SHP77 (cell line): Measurements from ENCODE around the gene SCUBE1.

Experiments used
- DNase-seq, 2 experiments: peaks; one replicate each; lab custom pipeline; 2025; lab: John Stamatoyannopoulos, UW

The SCUBE1 gene

DNA sequence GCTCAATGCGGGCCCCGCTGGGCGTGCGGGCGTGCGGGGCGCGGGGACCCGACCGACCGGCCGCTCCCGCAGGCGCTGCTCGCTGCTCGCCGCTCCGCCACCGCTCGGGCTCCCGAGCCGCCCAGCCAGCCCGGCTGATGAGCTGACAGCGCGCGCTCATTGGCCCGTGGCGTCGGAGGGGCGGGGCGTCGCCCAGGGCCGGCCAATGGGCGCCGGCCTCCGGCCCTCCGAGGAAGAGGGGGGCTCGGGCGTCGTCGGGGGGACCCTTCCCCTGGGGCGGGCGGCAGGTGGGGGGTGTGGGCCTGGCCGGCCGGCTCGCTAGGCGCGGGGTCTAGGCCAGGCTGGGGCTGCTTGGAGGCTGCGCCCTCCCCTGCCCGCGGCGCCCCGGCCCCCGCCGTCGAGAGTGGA lies at the start of gene SCUBE1:
SCUBE1 (minus strand) TSS at position 111 of the 408 bp plus-strand sequence. CDS start 111 bp downstream, outside the sequence.
- DNase-seq, result peak; percentile 22 to 77

DNA sequence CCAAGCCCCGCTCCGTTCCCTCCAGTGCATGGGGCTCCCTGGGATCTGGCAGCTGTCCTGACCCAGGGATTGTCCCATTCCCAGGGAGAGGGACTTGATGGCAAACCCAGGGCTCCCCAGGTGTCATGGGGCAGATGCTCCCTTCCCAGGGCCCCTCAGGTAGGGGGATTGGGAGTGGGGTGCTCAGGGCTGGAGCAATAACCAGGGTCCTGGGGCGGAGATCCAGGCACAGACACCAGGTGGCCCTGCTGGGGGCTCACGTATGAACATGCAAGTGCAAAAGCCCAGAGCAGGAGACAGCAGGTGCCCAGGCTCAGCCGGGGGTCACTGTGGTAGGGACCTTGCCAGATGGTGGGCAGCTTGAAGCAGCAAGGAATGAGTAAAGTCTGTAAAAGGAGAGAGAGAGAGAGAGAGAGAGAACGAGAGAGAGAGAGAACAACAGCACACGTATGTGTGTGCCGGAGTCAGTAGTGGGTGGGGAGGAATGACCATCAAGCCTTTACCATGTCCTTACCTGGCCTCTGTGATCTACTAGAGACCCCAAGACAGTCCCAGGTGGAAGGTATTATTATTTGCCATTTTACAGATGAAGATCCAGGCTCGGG lies 49.3 kb upstream of the SCUBE1 start:
- DNase-seq, result no peak

DNA sequence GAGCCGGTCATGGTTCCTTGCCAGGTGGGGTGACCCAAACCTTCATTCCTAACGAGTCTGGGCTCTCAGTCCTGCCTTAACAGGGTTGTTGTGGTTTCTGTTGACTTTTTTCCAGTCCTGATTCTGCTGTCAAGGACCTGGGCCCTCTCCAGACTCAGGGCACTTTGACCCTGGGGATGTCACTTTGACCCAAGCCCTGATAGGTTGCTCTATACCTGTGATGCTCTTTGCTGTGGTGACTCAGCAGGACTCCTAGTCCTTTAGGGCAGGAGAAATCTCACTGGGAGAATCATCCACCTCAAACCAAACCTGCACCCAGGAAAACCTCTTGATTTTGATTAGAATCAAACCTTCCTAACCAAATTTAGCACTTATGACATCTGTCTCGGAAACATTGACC lies 48.1 kb upstream of the SCUBE1 start:
- DNase-seq, result no peak

DNA sequence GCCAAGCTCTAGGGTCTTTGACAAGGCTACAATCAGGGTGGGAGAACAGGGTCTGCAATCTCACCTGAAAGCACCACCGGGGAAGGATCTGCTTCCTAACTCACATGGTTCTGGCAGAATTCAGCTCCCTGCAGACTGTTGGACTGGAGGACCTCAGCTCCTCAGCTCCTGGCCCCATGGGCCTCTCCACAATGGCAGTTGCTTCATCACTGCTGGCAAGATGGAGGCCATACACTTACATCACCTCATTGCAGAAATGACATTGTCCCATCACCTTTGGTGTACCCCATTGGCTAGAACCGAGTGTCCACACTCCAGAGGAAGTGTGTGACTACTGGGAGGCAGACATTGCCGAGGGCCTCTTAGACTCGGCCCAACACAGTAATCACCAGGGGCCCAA lies 47.7 kb upstream of the SCUBE1 start:
- DNase-seq, result no peak

DNA sequence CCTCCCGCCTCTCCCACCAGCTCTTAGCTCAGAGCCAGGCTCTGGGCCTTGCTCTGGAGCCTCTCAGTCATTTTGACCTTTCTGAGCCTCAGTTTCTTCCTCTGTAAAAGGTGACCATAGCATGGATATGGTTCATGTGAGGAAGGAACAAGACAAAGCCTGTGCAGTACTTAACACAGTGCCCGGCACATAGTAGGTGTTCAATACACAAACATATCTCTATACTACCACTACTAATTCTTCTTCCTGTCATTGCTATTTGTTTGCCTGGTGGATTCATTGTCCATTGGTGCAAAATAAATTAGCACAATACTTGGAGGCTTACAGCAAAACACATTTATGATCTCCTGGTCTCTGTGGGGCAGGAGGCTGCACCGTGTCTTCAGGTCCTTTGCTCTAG lies 47.0 kb upstream of the SCUBE1 start:
- DNase-seq, result no peak

DNA sequence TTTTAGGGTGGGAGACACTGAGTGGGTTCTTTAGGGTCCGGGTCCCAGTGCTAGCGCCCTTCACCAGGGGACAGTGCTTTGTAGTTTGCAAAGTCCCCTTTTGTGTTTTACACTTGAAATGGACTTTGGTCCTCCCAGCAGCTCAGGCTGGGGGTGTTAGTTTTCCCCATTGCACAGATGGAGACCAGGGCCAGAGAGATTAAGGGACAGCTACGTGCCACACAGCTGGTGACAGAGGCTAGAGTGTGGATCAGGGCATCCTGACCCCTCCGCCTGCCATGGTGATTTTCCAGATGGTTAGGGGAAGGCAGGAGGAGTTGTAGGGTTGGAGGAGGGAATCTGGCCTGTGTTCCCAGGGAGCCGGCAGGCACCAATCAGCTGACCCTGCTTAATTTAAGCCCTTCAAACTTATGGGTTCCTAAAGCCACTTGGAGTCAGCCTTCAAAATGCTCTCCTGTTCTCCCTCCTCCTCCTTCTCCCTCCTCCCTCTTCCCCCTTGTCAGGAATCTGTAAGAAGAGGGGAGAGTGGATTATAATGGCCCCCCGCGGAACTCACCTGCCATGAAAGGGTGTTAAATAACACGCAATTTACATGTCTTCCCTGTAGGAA lies 46.2 kb upstream of the SCUBE1 start:
- no peak for DNase-seq

DNA sequence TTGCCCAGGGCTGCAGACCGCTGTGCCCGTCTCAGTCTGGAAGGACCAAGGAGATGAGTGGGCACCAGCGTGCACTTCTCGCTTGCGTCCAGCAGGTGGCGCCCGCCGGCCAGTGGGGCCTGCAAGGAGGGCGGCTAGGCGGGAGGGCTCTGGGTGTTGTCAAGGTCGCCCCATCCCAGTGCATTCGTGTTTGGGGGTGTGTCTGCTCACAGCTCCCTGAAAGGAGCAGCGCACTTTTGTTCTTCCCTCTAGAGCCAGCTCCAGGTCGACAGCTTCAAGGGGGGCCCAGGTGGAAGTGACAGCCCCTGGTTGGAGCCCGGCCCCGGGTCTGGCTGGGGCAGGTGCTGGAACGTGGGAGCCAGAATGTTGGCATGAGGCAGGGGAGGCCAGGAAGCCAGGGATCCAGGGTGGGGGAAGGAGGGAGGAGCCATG lies 45.3 kb upstream of the SCUBE1 start:
- peak; percentile 58 to 59 for DNase-seq

DNA sequence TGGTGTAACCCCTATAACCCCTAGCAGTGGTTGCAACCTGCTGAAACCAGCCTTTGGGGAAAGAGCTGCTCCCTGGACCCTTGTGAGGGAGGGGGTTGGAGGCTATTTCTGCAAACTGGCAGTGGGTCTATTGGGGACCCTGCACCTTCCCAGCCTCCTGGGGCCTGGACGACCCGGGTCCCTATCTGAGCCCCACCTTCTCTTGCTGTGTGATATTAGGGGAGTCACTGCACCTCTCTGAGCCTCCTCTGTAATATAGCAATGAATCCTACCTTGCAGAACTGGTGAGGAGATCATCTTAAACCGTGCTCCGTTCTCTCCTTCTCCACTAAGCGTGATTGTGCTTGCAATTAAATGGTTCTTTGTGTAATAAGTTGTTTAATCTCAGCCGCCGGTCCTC lies 44.6 kb upstream of the SCUBE1 start:
- DNase-seq, result no peak

DNA sequence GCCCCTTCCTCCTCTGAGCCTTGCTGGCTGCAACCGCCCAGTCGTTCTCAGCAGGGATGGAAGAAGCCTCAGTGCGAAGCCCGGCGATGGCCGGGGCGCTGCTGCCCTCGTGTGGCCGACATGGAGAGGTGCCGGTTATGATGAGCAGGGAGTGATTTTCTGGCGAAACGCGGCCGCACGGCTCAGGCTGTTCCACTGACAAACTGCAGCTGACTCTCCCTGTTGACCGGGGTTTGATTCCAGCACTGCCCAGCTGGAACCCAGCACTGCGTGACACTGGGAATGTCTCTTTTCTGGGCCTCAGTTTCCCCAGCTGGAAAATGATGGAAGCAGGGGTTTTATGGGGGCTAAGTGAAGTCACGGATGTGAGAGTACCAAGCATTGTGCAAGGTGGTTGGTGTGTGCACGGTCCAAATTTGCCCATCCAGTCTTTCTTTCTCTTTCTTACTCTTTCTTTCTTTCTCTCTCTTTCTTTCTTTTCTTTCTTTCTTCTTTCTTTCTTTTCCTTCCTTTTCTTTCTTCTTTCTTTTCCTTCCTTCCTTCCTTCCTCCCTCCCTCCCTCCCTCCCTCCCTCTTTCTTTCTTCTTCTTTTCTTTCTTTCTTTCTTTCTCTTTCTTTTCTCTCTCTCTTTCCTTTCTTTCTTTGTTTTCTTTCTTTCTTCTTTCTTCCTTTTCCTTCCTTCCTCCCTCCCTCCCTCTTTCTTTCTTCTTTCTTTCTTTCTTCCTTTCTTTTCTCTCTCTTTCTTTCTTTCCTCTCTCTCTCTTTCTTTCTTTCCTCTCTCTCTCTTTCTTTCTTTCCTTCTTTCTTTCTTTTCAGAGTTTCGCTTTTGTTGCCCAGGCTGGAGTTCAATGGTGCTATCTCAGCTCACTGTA lies 42.8 kb upstream of the SCUBE1 start:
- DNase-seq, result peak; percentile 69 to 73

DNA sequence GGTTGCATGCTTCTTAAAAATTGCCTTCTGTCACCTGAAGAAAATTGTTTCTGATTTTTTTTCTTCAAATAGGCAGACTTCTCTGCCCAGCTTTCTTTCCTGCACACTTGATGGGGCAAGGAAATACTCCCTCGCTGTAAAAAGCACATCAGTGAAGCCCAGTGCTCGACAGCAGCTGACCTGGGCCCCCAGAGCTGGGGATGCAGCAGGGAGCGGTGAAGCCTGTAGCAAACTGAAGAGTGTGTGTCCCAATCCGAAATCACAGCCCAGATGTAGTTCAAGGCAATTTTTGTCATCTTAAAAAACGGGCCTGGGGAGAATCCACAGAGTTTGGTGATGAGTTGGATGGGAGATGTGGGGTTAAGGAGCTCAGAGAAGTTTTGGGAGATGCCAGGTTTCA lies 41.7 kb upstream of the SCUBE1 start:
- no peak for DNase-seq

DNA sequence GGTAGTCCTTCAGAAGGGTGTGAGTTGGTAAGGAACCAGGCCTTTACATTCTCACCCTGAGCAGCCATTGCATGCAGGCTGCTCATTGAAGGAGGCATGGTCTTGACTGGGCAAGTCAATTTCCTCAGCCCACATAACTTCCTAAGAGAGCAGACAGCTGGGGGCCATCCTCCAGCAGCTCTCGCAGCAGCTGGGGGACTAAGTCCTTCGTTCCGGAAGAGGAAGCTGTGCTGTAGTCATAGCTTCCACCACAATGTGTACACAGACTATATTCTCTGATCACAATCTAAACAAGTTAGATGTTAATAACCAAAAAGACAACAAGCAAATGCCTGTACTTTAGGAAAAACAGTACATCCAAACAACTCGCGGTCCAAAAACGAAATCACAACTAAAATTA lies 38.5 kb upstream of the SCUBE1 start:
- DNase-seq, result no peak

DNA sequence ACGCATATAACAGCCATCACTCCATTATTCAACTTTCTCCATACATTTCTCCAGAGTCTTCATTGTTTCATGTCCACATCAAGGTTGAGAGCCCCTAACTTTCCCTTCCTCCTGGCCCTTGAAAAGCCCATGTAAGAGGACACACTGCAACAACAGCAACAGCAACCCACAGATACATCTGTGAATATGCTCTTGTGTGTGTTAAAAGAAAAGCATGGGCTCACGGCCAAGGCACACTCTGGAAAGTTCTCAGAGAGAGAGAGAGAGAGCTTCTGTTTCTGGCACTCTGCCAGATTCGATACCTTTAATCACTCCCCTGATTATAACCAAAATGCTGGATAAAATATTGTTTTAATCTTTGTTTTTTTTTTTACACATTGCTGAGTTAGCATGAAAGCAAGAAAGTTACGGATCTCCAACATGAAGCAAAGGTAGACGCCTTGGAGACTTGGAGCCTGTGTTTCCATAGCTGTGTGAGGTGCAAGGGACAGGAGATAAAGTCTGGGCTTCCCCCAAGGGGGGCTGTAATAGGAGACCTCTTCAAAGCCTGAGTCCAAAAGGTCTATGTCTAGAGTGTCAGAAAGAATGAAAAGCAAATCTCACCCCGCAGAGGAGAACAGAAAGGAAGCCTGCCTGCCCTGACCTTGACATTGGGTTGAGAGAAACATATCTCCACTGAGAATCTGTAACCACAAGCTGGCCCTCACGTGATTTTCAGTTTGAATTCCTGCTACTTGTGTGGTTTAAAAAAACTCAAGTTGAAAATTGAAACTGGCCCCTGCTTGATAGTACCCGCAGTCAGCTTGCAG lies 34.9 kb upstream of the SCUBE1 start:
- no peak for DNase-seq

DNA sequence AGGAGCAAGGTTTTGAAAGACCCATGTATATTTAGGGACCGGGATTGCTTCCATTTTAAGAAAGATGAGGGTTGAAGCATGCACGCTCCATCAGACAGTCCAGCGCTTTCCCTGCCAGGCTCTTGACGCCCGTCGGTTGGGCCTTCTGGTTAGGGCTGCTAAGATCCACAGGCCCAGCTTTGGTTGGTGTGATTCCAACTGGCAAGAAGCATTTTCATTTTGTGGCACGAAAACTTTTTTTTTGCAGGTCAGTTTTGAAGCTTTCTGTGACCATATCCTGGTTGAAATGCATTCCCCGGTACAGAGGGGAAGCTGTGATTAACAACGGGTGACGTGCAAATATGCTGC lies 34.4 kb upstream of the SCUBE1 start:
- DNase-seq, result no peak

DNA sequence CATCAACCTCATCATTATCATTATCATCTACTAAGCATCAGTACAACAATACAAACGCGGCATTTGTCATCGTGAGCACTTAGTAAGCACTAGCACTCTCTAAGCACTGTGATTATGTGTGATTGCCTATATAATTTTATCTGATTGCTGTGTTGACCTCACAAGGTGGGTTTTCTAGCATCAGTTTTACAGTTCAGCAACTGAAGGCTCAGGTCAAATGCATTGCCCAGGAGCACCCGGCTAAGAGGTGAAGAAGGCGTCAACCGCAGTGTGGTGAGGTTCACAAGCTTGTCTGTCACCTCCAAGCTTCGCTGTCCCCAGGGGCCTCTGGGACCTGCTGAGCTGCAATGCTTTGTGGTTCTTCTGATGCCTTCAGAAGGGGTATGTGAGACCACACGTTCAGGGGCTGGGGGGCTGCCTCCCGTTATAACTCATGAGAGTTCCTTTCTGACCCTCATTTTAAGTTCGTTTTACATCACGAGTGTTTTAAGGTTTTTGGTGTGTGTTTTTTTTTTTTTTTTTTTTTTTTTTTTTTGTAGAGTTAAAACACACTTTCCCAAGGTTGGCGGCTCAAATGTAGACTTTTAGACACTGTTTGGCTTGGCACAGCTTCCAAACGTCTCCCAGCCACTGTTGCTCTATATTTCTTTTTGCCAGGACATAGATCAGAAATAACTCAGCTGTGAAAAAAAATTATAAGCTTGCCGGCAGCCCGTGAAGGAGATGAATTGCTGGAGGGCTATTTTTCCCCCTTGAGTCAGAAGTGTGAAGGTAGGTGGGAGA lies 33.8 kb upstream of the SCUBE1 start:
- no peak for DNase-seq

DNA sequence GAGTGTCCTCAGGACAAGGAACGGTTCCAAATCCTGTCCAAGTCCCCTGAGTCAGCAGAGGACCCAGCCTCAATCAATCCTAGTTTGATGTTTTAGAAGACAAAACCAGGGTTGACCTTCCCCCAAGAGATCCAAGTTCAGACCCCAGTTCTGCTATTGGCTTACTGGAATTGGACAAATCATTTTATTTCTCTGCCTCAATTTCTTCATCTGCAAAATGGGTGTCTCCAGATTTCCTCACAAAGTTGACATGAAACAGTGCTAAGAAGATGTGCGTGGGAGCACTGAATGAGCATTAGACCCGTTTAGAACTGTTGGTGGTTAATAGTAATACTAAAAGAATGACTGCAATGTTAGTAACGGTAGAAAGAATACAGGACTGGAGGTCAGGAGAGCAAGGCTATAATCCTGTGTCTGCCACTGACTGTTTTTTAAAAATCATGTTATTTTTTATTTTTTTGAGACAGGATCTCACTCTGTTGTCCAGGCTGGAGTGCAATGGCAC lies 32.8 kb upstream of the SCUBE1 start:
- no peak for DNase-seq

DNA sequence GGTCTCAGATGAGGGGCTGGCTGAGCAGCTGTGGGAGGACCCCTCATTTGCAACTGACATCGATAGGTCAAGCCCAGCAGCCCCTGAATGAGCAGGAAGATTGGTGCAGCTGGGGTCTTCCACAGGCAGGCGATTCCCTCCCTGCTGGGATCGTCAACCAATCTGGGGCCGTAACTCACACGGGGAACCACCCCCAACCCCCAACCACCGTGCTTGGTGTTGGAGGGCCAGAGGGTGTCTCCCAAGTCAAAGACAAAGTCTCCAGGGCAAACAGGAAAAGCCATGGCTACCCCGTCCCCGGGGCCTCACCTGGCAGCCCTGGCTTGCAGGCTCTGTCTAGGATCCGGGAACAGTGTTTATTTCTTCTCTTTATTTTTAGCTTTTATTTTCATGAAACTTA lies 26.9 kb upstream of the SCUBE1 start:
- DNase-seq, result no peak

DNA sequence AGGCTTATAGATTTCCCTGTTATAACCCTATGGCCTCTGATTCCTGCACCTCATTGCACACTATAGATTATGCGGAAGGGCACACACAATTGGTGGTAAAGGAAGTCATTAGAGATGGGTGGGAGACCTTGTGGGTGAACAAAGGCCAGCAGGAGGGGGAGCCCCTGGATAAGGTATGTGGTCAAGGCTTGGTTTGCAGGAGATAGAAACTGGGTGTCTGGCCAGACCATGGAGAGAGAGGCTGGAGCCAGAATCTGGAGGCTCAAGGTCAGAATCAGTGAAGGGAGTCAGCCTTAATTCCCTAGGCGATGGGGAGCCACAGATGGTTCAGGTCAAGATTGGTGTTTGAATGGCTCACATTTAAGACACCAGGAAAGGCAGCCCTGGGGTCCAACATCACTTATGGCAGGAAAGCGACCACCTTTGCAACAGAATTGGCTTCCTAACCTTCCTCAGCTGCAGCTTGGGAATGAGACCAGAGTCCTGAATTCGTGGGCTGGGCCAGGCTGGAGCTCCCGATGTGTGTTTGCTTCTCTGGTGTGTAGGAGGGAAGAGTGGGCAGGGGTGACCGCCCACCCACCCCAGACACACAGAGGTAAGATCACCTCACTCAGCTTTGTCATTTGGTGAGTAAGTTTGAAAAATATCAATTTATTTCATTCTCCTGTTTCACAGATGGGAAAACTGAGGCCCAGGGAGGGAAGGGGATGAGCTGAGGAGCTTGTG lies 22.7 kb upstream of the SCUBE1 start:
- no peak for DNase-seq

DNA sequence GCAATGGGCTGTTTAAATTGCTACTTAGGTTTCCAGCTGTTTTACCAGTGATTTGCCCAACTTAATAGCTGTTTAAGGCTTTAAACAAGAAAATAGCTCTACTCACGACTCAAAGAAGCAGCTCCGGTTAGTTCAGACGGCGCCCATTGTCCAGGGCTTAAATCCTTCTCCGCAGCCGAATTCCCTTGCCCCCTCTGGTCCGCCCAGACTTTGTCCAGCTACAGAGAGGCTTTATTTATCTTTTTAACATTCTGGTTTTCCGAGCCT lies 20.9 kb upstream of the SCUBE1 start:
- no peak for DNase-seq

DNA sequence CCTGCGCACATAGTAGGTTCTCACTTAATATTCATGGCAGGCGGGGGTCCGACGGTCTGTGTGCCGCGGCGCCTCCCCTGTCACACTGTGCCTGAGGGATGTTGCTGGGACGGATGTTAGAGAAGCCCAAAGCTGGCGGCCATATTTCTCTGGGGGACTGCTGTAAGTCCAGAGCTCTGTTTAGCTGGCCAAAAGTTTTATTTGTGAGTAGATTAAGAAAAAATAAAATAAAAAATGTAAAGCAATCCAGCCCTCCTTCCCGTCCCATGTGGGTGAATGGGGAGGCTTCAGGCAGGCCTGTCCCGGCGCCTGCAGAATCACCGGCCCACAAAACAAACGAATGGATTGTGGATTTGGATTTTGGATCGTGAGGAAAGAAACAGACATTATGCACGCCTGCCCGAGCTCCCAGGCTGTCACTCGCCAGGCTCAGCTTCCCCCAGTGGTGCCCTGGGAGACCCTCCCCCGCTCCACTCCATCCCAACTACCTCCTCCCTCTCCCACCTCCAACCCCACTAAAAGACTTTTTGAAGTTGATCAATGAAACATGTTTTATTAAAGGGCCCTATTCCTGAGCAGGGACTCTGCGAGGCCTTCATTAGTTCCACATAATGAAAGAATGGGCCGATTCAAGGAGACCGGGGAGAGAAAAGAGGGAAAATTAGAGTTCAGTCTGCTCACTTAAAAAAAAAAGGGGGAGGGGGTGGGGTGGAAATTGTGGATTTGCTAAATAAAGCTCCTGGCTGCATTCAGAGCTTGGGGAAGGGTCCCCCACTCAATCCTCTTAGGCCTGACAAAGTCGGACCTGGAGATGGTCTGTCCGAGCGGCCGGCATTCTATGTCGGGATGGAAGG lies 20.4 kb upstream of the SCUBE1 start:
- DNase-seq, result no peak

DNA sequence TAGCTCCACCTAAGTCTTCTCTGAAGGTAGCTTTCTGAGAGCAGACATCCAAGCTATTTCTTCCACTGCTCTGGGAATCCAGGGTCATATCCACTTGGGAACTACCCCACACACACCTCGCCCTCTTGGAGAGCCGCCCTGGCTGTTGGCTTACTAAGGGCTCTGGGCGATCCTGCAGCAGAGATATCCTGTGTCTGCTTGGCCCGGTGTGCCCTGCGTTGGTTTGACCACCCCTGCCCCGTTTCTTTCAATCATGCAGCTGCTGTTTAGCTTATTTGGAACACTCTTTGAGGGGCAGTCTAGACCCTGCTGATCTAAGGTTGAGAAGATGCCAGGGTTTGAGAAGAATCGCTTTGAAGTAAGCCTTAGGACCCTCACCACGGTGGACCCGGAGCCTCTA lies 17.4 kb upstream of the SCUBE1 start:
- DNase-seq, result no peak
